GM18867 (cell line): ENCODE measurements around the gene DNM2.
A peak's percentile ranks its signal among the peaks of the same experiment; 100 is the strongest.
"Not testable (repeated sequence)": the region's sequence is repeated elsewhere in the genome, so short reads cannot be mapped to it uniquely, and the experiment has no call there.

ENCODE experiments used
- ATAC-seq: cut with Tn5 transposase; IDR thresholded peaks from one replicate; pipeline ENCODE4 v1.9.1; 2021; ENCODE audit warnings: mild to moderate bottlenecking, moderate library complexity; ENCODE audit not compliant: unreplicated experiment

DNM2 gene

GRCh38 chr19:10856899-10857298, 139.0 kb downstream of the DNM2 start:
- ATAC-seq = not testable (repeated sequence)

GRCh38 chr19:10858204-10858828, 140.4 kb downstream of the DNM2 start:
- ATAC-seq = no peak

GRCh38 chr19:10861103-10861651, 143.3 kb downstream of the DNM2 start:
- ATAC-seq = no peak

- no peak for ATAC-seq
Measured at GRCh38 chr19:10862561-10863106, 144.8 kb downstream of the DNM2 start.

GRCh38 chr19:10863107-10863717, 145.3 kb downstream of the DNM2 start:
- ATAC-seq = no peak

- ATAC-seq = no peak
Measured at GRCh38 chr19:10864538-10864899, 146.6 kb downstream of the DNM2 start.

GRCh38 chr19:10866495-10866894, 148.6 kb downstream of the DNM2 start:
- ATAC-seq = no peak

GRCh38 chr19:10868872-10869547, 151.1 kb downstream of the DNM2 start:
- no peak for ATAC-seq

GRCh38 chr19:10869872-10870311, 152.0 kb downstream of the DNM2 start:
- ATAC-seq = not testable (repeated sequence)

GRCh38 chr19:10870501-10870954, 152.6 kb downstream of the DNM2 start:
- no peak for ATAC-seq

- ATAC-seq = peak; percentile 75
Measured at GRCh38 chr19:10870955-10871603, 153.2 kb downstream of the DNM2 start, which contains the start of gene CARM1. CARM1 (plus strand) TSS chr19:10871553; CDS start chr19:10871703, 150 bp downstream.

GRCh38 chr19:10871711-10872545, 154.0 kb downstream of the DNM2 start:
- peak; percentile 15 for ATAC-seq

GRCh38 chr19:10872546-10873107, 154.7 kb downstream of the DNM2 start:
- no peak for ATAC-seq

- no peak for ATAC-seq
Measured at GRCh38 chr19:10874024-10874423, 156.1 kb downstream of the DNM2 start.

- peak; percentile 43 for ATAC-seq
Measured at GRCh38 chr19:10876459-10877240, 158.8 kb downstream of the DNM2 start.

- not testable (repeated sequence) for ATAC-seq
Measured at GRCh38 chr19:10877608-10878007, 159.7 kb downstream of the DNM2 start.

GRCh38 chr19:10878253-10878652, 160.4 kb downstream of the DNM2 start:
- no peak for ATAC-seq
